K562 (cell line): Measurements from ENCODE around the gene SMAD3. TPM values are rescaled to one million over a fixed set of nuclear protein-coding genes. Genes with fewer than 3 reads are reported as not detected.

Source experiments
- ATAC-seq: fragments of 200-7000 bp; cut with Tn5 transposase; 3 replicates; pipeline ENCODE4 v1.9.1; 2020; ENCODE audit warnings: moderate library complexity
- BruUV-seq: library from RNA; stranded (reverse); fragments of 400-500 nt; replicated peaks from 2 replicates; lab custom pipeline; 2021; lab: Mats Ljungman, UMichigan
- CTCF ChIA-PET: fragments of 300-600 bp; formaldehyde crosslinking; extraction: SDS; loops from one replicate; lab custom pipeline; 2021; ENCODE audit warnings: low intra/inter-chr PET ratio; lab: Yijun Ruan, JAX
- POLR2A ChIA-PET: fragments of 300-600, 350-650 bp; sonication (Branson Sonifier 250); formaldehyde crosslinking; extraction: SDS; loops from one replicate; lab custom pipeline; 2021; ENCODE audit warnings: antibody characterized with exemption, inconsistent platforms; lab: Yijun Ruan, JAX
- DNase-seq, 4 experiments: peaks; one replicate each; pipeline versions ENCODE4 v3.0.0 to v3.0.0-alpha.2; 2011 to 2018; ENCODE audit warnings: low spot score in 3 of 4, mixed read lengths in 3 of 4; ENCODE audit errors: extremely low read depth in 1 of 4
- FAIRE-seq: peaks from 2 replicates; lab custom pipeline; 2011; peaks lifted over from hg19 to GRCh38; lab: Jason Lieb, UNC
- H2AFZ ChIP-seq: 2 replicates; pipeline ENCODE4 v1.6.0; 2011; ENCODE audit warnings: low read depth, low read length, control low read depth, inconsistent platforms
- H3K27ac ChIP-seq: fragments of 200-600 bp; 3 replicates; pipeline ENCODE4 v1.8.0; 2011; ENCODE audit warnings: low read depth, mild to moderate bottlenecking, control low read depth, inconsistent platforms, low read length, moderate library complexity, mixed read lengths; ENCODE audit errors: extremely low read depth
- H3K27me3 ChIP-seq, 2 experiments: fragments of 300-600 bp in 1 of 2; 2 replicates in 1 of 2; 3 replicates in 1 of 2; pipeline versions ENCODE4 v1.6.0 to v1.8.0; 2011; ENCODE audit warnings: inconsistent platforms in 2 of 2, low read length in 2 of 2, mild to moderate bottlenecking in 1 of 2, mixed read lengths in 1 of 2, moderate library complexity in 1 of 2; ENCODE audit not compliant: control insufficient read depth in 2 of 2, insufficient read depth in 2 of 2
- H3K36me3 ChIP-seq: fragments of 300-600 bp; 3 replicates; pipeline ENCODE4 v1.8.0; 2011; ENCODE audit warnings: mild to moderate bottlenecking, low read length, inconsistent platforms; ENCODE audit not compliant: control insufficient read depth, insufficient read depth
- H3K4me1 ChIP-seq, 2 experiments: fragments of 200-600 bp in 1 of 2; replicated peaks in 1 of 2; 2 replicates in 1 of 2; 3 replicates in 1 of 2; pipeline versions ENCODE4 v1.5.1 to v1.8.0; 2011; ENCODE audit warnings: inconsistent platforms in 2 of 2, low read length in 2 of 2, mild to moderate bottlenecking in 1 of 2, mixed read lengths in 1 of 2, moderate library complexity in 1 of 2; ENCODE audit not compliant: control insufficient read depth in 2 of 2, insufficient read depth in 2 of 2
- H3K4me2 ChIP-seq: 2 replicates; pipeline ENCODE4 v1.6.1; 2011; ENCODE audit warnings: low read length, control low read depth, inconsistent platforms, mixed read lengths; ENCODE audit not compliant: insufficient read depth
- H3K4me3 ChIP-seq: fragments of 200-600 bp; sonication (generic), shearing (Covaris generic); 2 replicates; pipeline ENCODE4 v1.5.1; 2016; ENCODE audit warnings: control low read depth, inconsistent platforms
- H3K79me2 ChIP-seq: fragments of 200-600 bp; 3 replicates; pipeline ENCODE4 v1.8.0; 2011; ENCODE audit warnings: low read length, inconsistent platforms; ENCODE audit not compliant: control insufficient read depth, insufficient read depth
- H3K9ac ChIP-seq, 2 experiments: 2 replicates each; pipeline versions ENCODE4 v1.6.0 to v1.6.1; 2011; ENCODE audit warnings: low read depth in 2 of 2, low read length in 2 of 2, control low read depth in 1 of 2, inconsistent platforms in 1 of 2, mild to moderate bottlenecking in 1 of 2, mixed read lengths in 1 of 2; ENCODE audit not compliant: insufficient read depth in 1 of 2
- H3K9me1 ChIP-seq: one replicate; pipeline ENCODE4 v1.6.0; 2011; ENCODE audit warnings: inconsistent platforms, mild to moderate bottlenecking, low read length, moderate library complexity; ENCODE audit not compliant: control insufficient read depth, insufficient read depth
- H3K9me3 ChIP-seq: replicated peaks from 2 replicates; pipeline ENCODE4 v1.5.1; 2011; ENCODE audit warnings: low read depth, low read length, inconsistent platforms; ENCODE audit not compliant: control insufficient read depth, insufficient read depth
- H4K20me1 ChIP-seq: replicated peaks from 2 replicates; pipeline ENCODE4 v1.6.1; 2011; ENCODE audit warnings: low read length, inconsistent platforms, mixed read lengths; ENCODE audit not compliant: control insufficient read depth, insufficient read depth
- ARID4B ChIP-seq: sonication (generic); formaldehyde crosslinking; IDR thresholded peaks from 2 replicates; pipeline ENCODE4 v1.8.0; 2022; ENCODE audit warnings: mild to moderate bottlenecking, missing genetic modification reagents
- CBFA2T2 ChIP-seq: fragments of 450-650 bp; conservative IDR thresholded peaks from 2 replicates; pipeline ENCODE4 v1.6.1; 2017; ENCODE audit warnings: mild to moderate bottlenecking
- CREB1 ChIP-seq, 2 experiments: sonication (generic) in 1 of 2; formaldehyde crosslinking in 1 of 2; IDR thresholded peaks; 2 replicates each; pipeline versions ENCODE4 v1.6.1 to v1.8.0; 2012 to 2022; ENCODE audit warnings: inconsistent platforms in 1 of 2, mild to moderate bottlenecking in 1 of 2, missing genetic modification reagents in 1 of 2, moderate library complexity in 1 of 2
- JUN ChIP-seq, 2 experiments: sonication (generic) in 1 of 2; formaldehyde crosslinking in 1 of 2; IDR thresholded peaks; 2 replicates each; pipeline versions ENCODE4 v1.6.1 to v1.8.0; 2012 to 2022; ENCODE audit warnings: borderline replicate concordance in 2 of 2, mild to moderate bottlenecking in 2 of 2, improper control_type of control experiment in 1 of 2, low read depth in 1 of 2, low read length in 1 of 2, missing genetic modification reagents in 1 of 2
- KDM1A ChIP-seq, 2 experiments: fragments of 450-650 bp; IDR thresholded peaks; 2 replicates each; pipeline ENCODE4 v1.6.1; 2016; ENCODE audit warnings: mild to moderate bottlenecking in 2 of 2
- PBX2 ChIP-seq, 2 experiments: IDR thresholded peaks in 1 of 2; conservative IDR thresholded peaks in 1 of 2; 2 replicates each; pipeline ENCODE4 v1.6.1; 2016; ENCODE audit warnings: low read depth in 2 of 2, mild to moderate bottlenecking in 1 of 2, missing compliant biosample characterization in 1 of 2, missing genetic modification characterization in 1 of 2, moderate library complexity in 1 of 2
- TAL1 ChIP-seq: fragments of 450-650 bp; IDR thresholded peaks from 2 replicates; pipeline ENCODE4 v1.6.1; 2016; ENCODE audit warnings: mild to moderate bottlenecking
- WGBS: fragments of 100-300 bp; shearing (Covaris generic); methylation state at CpG from one replicate; pipeline ENCODE4 v1.1.6; 2016; ENCODE audit warnings: low coverage, mixed read lengths; ENCODE audit not compliant: insufficient coverage; ENCODE audit errors: missing lambda C conversion rate; 5-methylcytosine and 5-hydroxymethylcytosine counted together
- in situ Hi-C: fragments of 300-500 bp; cut with MboI; formaldehyde crosslinking; loops from 4 replicates; pipeline ENCODE4 v1.15.0; 2018; ENCODE audit warnings: inconsistent platforms, mixed read lengths
- intact Hi-C: fragments of 100-400 bp; cut with micrococcal nuclease; formaldehyde crosslinking; loops from 2 replicates; pipeline ENCODE4 v1.14.2; 2022
- polyA plus RNA-seq, 8 experiments: library from polyadenylated mRNA; depleted of rRNA in 4 of 8; stranded (reverse) in 5 of 8; unstranded in 3 of 8; fragments of >200 nt; fragmentation: Nextera tagmentation in 2 of 8; fragmentation: Illumina TruSeq in 1 of 8; extraction: Ambion mirVana in 2 of 8; extraction: Trizol in 1 of 8; gene quantifications; 2 replicates each; pipeline versions ENCODE4 v1.2.1 to v1.2.3, GENCODE V29; 2011 to 2014; ENCODE audit warnings: inconsistent platforms in 1 of 8, missing spikeins in 1 of 8
- total RNA-seq, 7 experiments: library from RNA; depleted of rRNA in 6 of 7; stranded (reverse); fragments of >200 nt in 6 of 7; fragmentation: Illumina TruSeq in 2 of 7; extraction: Trizol in 2 of 7; gene quantifications; 2 replicates each; pipeline versions ENCODE4 v1.2.1 to v1.2.3, GENCODE V29; 2011 to 2021; ENCODE audit warnings: low replicate concordance in 1 of 7
- TF ChIP-seq, protein P1 (sequence below), 2 experiments: fragments of 200-800 bp in 1 of 2; sonication (Bioruptor generic) in 1 of 2; sonication (generic) in 1 of 2; formaldehyde crosslinking in 1 of 2; IDR thresholded peaks in 1 of 2; conservative IDR thresholded peaks in 1 of 2; 2 replicates each; pipeline versions ENCODE4 v1.5.0 to v1.6.1; 2016 to 2020; ENCODE audit warnings: missing compliant biosample characterization in 1 of 2, missing genetic modification characterization in 1 of 2, missing genetic modification reagents in 1 of 2

Gene SMAD3
- total and polyA plus RNA-seq, 9 of the 15 experiments (the other 6 are each of a cell fraction or from before 2014, with no cell fraction given), result 4.3 to 39.2 (median 11.1) TPM

- Histone ChIP-seq H3K9me1 (peaks cover 5% of the 10 kb centered on the region), H3K27ac (no peak overlapping the region; the same call in 2 of the 3 replicates), H4K20me1 (peaks cover 20% of the 10 kb centered on the region; the same call in 1 of the 2 replicates), H3K36me3 (peaks cover 42% of the 10 kb centered on the region; the same call in 2 of the 3 replicates), H3K9me3 (no peaks in the 10 kb centered on the region), H3K27me3 (no peaks in the 10 kb centered on the region), H3K4me2 (peak overlapping the region; percentile 18; the same call in 1 of the 2 replicates), H2AFZ (no peak overlapping the region), H3K4me3 (no peak overlapping the region), H3K9ac (peak overlapping the region in 1 of 2 experiments; percentile 59; a peak in 1 of 4 replicates), H3K4me1 (peaks cover 17 to 20% of the 10 kb centered on the region in 2 experiments), H3K79me2 (no peaks in the 10 kb centered on the region)
- POLR2A ChIA-PET, result interaction anchor here (0.6 kb wide), 1 partner anchor 16 kb away, joined by 4 read pairs; no protein-coding TSS in a partner anchor
- DNase-seq (peak; percentile 44 to 79 (median 54)), ATAC-seq (peak; percentile 89), FAIRE-seq (peak; percentile 94)
- no TSS peak for BruUV-seq
- CTCF ChIA-PET, result no interaction called here
- 6% methylated on average over 11 of the region's 11 CpGs for WGBS
- in situ Hi-C loops (no loop called here), intact Hi-C loops (loop anchor here (10.0 kb wide), 1 partner anchor 114 kb away; the partner anchor contains the start of gene SMAD3)
- TF ChIP-seq CREB1 (IDR thresholded peaks at IDR 0.05) (no peak), CREB1 (CRISPR knock-in tag; IDR thresholded peaks at IDR 0.05) (0 out of 2 replicates have a peak, but pooled peaks have one; percentile 30), CBFA2T2 (peak; percentile 79), ARID4B (CRISPR knock-in tag) (no peak), JUN (IDR thresholded peaks at IDR 0.05; ENCODE audit: borderline replicate concordance, low read depth, low read length) (no peak), JUN (CRISPR knock-in tag; IDR thresholded peaks at IDR 0.05; ENCODE audit: borderline replicate concordance) (no peak), KDM1A (IDR thresholded peaks at IDR 0.05) (peak; percentile 84 to 88), TAL1 (peak; percentile 85), PBX2 (CRISPR knock-in tag; IDR thresholded peaks at IDR 0.05; ENCODE audit: low read depth) (no peak), PBX2 (tag; conservative IDR thresholded peaks at IDR 0.05; ENCODE audit: low read depth) (peak; percentile 74)
- TF ChIP-seq, protein P1, sequence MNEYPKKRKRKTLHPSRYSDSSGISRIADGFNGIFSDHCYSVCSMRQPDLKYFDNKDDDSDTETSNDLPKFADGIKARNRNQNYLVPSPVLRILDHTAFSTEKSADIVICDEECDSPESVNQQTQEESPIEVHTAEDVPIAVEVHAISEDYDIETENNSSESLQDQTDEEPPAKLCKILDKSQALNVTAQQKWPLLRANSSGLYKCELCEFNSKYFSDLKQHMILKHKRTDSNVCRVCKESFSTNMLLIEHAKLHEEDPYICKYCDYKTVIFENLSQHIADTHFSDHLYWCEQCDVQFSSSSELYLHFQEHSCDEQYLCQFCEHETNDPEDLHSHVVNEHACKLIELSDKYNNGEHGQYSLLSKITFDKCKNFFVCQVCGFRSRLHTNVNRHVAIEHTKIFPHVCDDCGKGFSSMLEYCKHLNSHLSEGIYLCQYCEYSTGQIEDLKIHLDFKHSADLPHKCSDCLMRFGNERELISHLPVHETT (CRISPR knock-in tag; conservative IDR thresholded peaks at IDR 0.05 in 1 of 2, IDR thresholded peaks at IDR 0.05 in 1 of 2), result no peak
Observed at GRCh38 chr15:67178569-67179210, 113.3 kb downstream of the SMAD3 start.
